Panc1 (cell line): ENCODE results near the gene FCN2.

Experiments
- POLR2AphosphoS5 ChIP-seq: IDR thresholded peaks from 2 replicates; pipeline ENCODE4 v1.6.1; 2012; ENCODE audit warnings: mild to moderate bottlenecking, low read depth, low read length, moderate library complexity
- TF ChIP-seq, protein P1 (sequence below): fragments of 450-650 bp; IDR thresholded peaks from 2 replicates; pipeline ENCODE4 v1.5.1; 2017; ENCODE audit warnings: mild to moderate bottlenecking
- TF ChIP-seq, protein P2 (sequence below), 2 experiments: IDR thresholded peaks; 2 replicates each; pipeline ENCODE4 v1.6.1; 2011 to 2012; ENCODE audit warnings: low read depth in 2 of 2, control low read depth in 1 of 2, low read length in 1 of 2, mild to moderate bottlenecking in 1 of 2, moderate library complexity in 1 of 2; ENCODE audit not compliant: insufficient read depth in 1 of 2

DNA sequence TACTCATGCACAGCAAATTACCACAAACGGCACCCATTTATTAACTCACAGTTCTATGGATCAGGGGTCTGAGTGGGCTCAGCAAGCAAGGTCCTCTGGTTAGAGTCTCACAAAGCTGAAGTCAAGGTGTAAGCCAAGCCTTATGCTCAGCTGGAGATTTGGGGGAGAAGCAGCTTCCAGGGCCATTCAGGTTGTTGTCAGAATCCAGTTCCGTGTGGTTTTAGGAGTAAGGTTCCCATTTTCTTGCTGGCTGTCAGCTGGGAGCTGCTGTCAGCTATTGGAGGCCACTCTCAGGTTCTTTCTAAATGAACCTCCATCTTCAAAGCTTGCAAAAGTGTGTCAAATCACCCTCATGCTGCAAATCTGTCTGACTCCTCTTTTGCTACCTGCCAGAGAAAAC lies 17.7 kb downstream of the FCN2 start:
- TF ChIP-seq, protein P1, sequence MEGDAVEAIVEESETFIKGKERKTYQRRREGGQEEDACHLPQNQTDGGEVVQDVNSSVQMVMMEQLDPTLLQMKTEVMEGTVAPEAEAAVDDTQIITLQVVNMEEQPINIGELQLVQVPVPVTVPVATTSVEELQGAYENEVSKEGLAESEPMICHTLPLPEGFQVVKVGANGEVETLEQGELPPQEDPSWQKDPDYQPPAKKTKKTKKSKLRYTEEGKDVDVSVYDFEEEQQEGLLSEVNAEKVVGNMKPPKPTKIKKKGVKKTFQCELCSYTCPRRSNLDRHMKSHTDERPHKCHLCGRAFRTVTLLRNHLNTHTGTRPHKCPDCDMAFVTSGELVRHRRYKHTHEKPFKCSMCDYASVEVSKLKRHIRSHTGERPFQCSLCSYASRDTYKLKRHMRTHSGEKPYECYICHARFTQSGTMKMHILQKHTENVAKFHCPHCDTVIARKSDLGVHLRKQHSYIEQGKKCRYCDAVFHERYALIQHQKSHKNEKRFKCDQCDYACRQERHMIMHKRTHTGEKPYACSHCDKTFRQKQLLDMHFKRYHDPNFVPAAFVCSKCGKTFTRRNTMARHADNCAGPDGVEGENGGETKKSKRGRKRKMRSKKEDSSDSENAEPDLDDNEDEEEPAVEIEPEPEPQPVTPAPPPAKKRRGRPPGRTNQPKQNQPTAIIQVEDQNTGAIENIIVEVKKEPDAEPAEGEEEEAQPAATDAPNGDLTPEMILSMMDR: no peak
- TF ChIP-seq, protein P2, sequence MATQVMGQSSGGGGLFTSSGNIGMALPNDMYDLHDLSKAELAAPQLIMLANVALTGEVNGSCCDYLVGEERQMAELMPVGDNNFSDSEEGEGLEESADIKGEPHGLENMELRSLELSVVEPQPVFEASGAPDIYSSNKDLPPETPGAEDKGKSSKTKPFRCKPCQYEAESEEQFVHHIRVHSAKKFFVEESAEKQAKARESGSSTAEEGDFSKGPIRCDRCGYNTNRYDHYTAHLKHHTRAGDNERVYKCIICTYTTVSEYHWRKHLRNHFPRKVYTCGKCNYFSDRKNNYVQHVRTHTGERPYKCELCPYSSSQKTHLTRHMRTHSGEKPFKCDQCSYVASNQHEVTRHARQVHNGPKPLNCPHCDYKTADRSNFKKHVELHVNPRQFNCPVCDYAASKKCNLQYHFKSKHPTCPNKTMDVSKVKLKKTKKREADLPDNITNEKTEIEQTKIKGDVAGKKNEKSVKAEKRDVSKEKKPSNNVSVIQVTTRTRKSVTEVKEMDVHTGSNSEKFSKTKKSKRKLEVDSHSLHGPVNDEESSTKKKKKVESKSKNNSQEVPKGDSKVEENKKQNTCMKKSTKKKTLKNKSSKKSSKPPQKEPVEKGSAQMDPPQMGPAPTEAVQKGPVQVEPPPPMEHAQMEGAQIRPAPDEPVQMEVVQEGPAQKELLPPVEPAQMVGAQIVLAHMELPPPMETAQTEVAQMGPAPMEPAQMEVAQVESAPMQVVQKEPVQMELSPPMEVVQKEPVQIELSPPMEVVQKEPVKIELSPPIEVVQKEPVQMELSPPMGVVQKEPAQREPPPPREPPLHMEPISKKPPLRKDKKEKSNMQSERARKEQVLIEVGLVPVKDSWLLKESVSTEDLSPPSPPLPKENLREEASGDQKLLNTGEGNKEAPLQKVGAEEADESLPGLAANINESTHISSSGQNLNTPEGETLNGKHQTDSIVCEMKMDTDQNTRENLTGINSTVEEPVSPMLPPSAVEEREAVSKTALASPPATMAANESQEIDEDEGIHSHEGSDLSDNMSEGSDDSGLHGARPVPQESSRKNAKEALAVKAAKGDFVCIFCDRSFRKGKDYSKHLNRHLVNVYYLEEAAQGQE (IDR thresholded peaks at IDR 0.05; ENCODE audit: insufficient read depth in 1 of 2, low read depth in 2 of 2, low read length in 1 of 2): no peak
- no peak for TF ChIP-seq POLR2AphosphoS5
